GM23338 (cell line): ENCODE measurements around the gene SIGLEC12.

Experiments used
- CREB1 ChIP-seq: fragments of 250-450 bp; sonication (Bioruptor Pico); IDR thresholded peaks from 2 replicates; pipeline ENCODE4 v1.5.0; 2020; ENCODE audit warnings: low read depth, mild to moderate bottlenecking, moderate library complexity
- EZH2 ChIP-seq: fragments of 200-600 bp; sonication (generic); IDR thresholded peaks from one replicate; pipeline ENCODE4 v1.8.0; 2017; ENCODE audit warnings: antibody characterized with exemption, mild to moderate bottlenecking, low read depth; ENCODE audit not compliant: unreplicated experiment
- EZH2phosphoT487 ChIP-seq: fragments of 200-600 bp; sonication (generic); IDR thresholded peaks from one replicate; pipeline ENCODE4 v1.8.1; 2018; ENCODE audit warnings: antibody characterized with exemption; ENCODE audit not compliant: unreplicated experiment
- JUNB ChIP-seq: IDR thresholded peaks from one replicate; pipeline ENCODE4 v1.6.1; 2016; ENCODE audit warnings: antibody characterized with exemption; ENCODE audit not compliant: unreplicated experiment
- NANOG ChIP-seq: IDR thresholded peaks from 2 replicates; pipeline ENCODE4 v1.6.1; 2016; ENCODE audit warnings: antibody characterized with exemption, borderline replicate concordance
- POLR2AphosphoS5 ChIP-seq: IDR thresholded peaks from 2 replicates; pipeline ENCODE4 v1.6.1; 2016; ENCODE audit warnings: antibody characterized with exemption, low read depth
- STAT1 ChIP-seq: IDR thresholded peaks from one replicate; pipeline ENCODE4 v1.6.1; 2016; ENCODE audit warnings: antibody characterized with exemption; ENCODE audit not compliant: unreplicated experiment
- ZNF114 ChIP-seq: fragments of 250-450 bp; sonication (Bioruptor Pico); IDR thresholded peaks from 2 replicates; pipeline ENCODE4 v1.5.0; 2020; ENCODE audit warnings: mild to moderate bottlenecking, moderate library complexity
- ZNF331 ChIP-seq: fragments of 250-450 bp; sonication (Bioruptor Pico); IDR thresholded peaks from 2 replicates; pipeline ENCODE4 v1.5.0; 2020; ENCODE audit warnings: low read depth, mild to moderate bottlenecking, moderate library complexity
- TF ChIP-seq, protein P1 (sequence below), 2 experiments: fragments of 200-600 bp in 1 of 2; sonication (generic) in 1 of 2; conservative IDR thresholded peaks; 2 replicates each; pipeline versions ENCODE4 v1.5.1 to v1.6.1; 2016 to 2017; ENCODE audit warnings: antibody characterized with exemption in 2 of 2, low read depth in 2 of 2, mild to moderate bottlenecking in 2 of 2, moderate library complexity in 1 of 2
- TF ChIP-seq, protein P2 (sequence below): IDR thresholded peaks from one replicate; pipeline ENCODE4 v1.6.1; 2018; ENCODE audit warnings: antibody characterized with exemption; ENCODE audit not compliant: unreplicated experiment
- TF ChIP-seq, protein P3 (sequence below): IDR thresholded peaks from 2 replicates; pipeline ENCODE4 v1.6.1; 2016; ENCODE audit warnings: antibody characterized with exemption

DNA sequence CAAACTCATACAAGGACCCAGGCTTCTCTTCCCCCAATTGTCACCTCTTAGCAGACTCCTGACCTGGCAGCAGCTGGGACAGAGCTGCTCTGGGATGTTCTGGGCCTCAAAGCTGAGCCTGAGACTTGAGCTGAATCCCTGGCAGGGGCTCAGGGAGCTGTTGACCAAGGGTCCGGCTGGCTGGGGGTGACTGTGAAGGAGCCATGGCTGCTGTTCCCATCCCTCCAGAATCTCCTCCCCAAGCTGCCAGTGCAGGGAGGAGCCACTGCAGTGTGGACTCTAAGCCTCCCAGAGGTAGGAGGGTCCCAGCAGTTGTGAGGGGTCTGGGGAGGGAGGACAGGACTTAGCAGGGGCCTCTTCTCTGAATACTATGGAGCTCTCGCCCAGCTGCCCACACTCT is 27.7 kb upstream of the SIGLEC12 start:
- no peak for TF ChIP-seq ZNF114 (CRISPR knock-in tag)
- TF ChIP-seq, protein P1, sequence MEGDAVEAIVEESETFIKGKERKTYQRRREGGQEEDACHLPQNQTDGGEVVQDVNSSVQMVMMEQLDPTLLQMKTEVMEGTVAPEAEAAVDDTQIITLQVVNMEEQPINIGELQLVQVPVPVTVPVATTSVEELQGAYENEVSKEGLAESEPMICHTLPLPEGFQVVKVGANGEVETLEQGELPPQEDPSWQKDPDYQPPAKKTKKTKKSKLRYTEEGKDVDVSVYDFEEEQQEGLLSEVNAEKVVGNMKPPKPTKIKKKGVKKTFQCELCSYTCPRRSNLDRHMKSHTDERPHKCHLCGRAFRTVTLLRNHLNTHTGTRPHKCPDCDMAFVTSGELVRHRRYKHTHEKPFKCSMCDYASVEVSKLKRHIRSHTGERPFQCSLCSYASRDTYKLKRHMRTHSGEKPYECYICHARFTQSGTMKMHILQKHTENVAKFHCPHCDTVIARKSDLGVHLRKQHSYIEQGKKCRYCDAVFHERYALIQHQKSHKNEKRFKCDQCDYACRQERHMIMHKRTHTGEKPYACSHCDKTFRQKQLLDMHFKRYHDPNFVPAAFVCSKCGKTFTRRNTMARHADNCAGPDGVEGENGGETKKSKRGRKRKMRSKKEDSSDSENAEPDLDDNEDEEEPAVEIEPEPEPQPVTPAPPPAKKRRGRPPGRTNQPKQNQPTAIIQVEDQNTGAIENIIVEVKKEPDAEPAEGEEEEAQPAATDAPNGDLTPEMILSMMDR (conservative IDR thresholded peaks at IDR 0.05; ENCODE audit: low read depth in 2 of 2): no peak
- TF ChIP-seq EZH2phosphoT487: no peak
- no peak for TF ChIP-seq POLR2AphosphoS5
- TF ChIP-seq JUNB: no peak
- TF ChIP-seq, protein P2, sequence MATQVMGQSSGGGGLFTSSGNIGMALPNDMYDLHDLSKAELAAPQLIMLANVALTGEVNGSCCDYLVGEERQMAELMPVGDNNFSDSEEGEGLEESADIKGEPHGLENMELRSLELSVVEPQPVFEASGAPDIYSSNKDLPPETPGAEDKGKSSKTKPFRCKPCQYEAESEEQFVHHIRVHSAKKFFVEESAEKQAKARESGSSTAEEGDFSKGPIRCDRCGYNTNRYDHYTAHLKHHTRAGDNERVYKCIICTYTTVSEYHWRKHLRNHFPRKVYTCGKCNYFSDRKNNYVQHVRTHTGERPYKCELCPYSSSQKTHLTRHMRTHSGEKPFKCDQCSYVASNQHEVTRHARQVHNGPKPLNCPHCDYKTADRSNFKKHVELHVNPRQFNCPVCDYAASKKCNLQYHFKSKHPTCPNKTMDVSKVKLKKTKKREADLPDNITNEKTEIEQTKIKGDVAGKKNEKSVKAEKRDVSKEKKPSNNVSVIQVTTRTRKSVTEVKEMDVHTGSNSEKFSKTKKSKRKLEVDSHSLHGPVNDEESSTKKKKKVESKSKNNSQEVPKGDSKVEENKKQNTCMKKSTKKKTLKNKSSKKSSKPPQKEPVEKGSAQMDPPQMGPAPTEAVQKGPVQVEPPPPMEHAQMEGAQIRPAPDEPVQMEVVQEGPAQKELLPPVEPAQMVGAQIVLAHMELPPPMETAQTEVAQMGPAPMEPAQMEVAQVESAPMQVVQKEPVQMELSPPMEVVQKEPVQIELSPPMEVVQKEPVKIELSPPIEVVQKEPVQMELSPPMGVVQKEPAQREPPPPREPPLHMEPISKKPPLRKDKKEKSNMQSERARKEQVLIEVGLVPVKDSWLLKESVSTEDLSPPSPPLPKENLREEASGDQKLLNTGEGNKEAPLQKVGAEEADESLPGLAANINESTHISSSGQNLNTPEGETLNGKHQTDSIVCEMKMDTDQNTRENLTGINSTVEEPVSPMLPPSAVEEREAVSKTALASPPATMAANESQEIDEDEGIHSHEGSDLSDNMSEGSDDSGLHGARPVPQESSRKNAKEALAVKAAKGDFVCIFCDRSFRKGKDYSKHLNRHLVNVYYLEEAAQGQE: no peak
- TF ChIP-seq, protein P3, sequence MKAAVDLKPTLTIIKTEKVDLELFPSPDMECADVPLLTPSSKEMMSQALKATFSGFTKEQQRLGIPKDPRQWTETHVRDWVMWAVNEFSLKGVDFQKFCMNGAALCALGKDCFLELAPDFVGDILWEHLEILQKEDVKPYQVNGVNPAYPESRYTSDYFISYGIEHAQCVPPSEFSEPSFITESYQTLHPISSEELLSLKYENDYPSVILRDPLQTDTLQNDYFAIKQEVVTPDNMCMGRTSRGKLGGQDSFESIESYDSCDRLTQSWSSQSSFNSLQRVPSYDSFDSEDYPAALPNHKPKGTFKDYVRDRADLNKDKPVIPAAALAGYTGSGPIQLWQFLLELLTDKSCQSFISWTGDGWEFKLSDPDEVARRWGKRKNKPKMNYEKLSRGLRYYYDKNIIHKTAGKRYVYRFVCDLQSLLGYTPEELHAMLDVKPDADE: no peak
- no peak for TF ChIP-seq CREB1 (CRISPR knock-in tag)
- no peak for TF ChIP-seq EZH2
- no peak for TF ChIP-seq STAT1
- TF ChIP-seq NANOG: no peak
- TF ChIP-seq ZNF331 (CRISPR knock-in tag): no peak
